NB4 (cell line): Measurements from ENCODE around the gene STT3A.

Experiments
- CTCF ChIP-seq: IDR thresholded peaks from one replicate; pipeline ENCODE4 v1.5.1; 2012; ENCODE audit warnings: low read depth, low read length
- POLR2A ChIP-seq: IDR thresholded peaks from 2 replicates; pipeline ENCODE4 v1.6.1; 2011; ENCODE audit warnings: mild to moderate bottlenecking; ENCODE audit not compliant: insufficient read length; ENCODE audit errors: extremely low read depth

- TF ChIP-seq CTCF (no peak), POLR2A (no peak)
These were observed 615 bp downstream of the STT3A start for GRCh38 chr11:125593114-125593820.
